ENCODE data around the gene CA5A. TPM values are rescaled to one million over a fixed set of nuclear protein-coding genes. Genes with fewer than 3 reads are reported as not detected.

The CA5A gene
- total RNA-seq, 2 experiments from 2014 or later = not detected

DNA sequence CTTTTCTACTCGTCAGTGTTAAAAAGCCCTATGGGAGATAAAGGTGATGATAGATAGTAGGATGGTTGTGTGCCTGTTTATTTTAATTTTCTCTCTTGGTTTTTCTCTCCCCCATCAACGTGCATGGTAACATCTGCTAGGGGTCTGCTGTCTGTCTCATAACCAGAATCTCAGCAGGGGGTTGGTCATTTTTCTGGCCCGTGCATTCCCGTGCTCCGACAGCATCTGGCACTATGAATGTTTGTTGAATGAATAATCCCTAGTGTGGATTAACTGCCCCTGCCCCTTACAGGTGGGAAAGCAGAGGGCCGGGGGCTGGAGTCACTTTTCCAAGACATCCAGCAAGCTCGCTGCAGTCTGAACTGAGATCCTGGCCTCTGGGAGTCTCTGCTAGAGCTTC is 6.3 kb downstream of the CA5A start:
- no peak for ATAC-seq
- CTCF ChIA-PET = interaction anchor here (1.4 kb wide), 1 partner anchor 32 kb away, joined by 3 read pairs; no protein-coding TSS in a partner anchor
- no peak overlapping the region for H3K27ac Mint-ChIP-seq
- H3K36me3 Mint-ChIP-seq (ENCODE audit: low read depth) = no peaks in the 10 kb centered on the region
- H3K27me3 Mint-ChIP-seq (ENCODE audit: low read depth) = peaks cover 14% of the 10 kb centered on the region
- POLR2A ChIA-PET = no interaction called here
- peaks cover 7% of the 10 kb centered on the region for H3K4me1 Mint-ChIP-seq (ENCODE audit: low read depth)
- DNase-seq = no peak
- H3K9me3 Mint-ChIP-seq (ENCODE audit: insufficient read depth) = no peaks in the 10 kb centered on the region
- no peak overlapping the region for H3K4me3 Mint-ChIP-seq

GRCh38 chr16:87927195-87927562 is 9.2 kb downstream of the CA5A start:
- no peak overlapping the region for H3K27ac Mint-ChIP-seq
- no peak for ATAC-seq
- H3K27me3 Mint-ChIP-seq (ENCODE audit: low read depth) = peaks cover 17% of the 10 kb centered on the region
- POLR2A ChIA-PET = no interaction called here
- no peaks in the 10 kb centered on the region for H3K36me3 Mint-ChIP-seq (ENCODE audit: low read depth)
- DNase-seq = no peak
- no peaks in the 10 kb centered on the region for H3K9me3 Mint-ChIP-seq (ENCODE audit: insufficient read depth)
- CTCF ChIA-PET = interaction anchor here (1.9 kb wide), 1 partner anchor 148 kb away, joined by 7 read pairs; no protein-coding TSS in a partner anchor
- H3K4me1 Mint-ChIP-seq (ENCODE audit: low read depth) = peaks cover 7% of the 10 kb centered on the region
- H3K4me3 Mint-ChIP-seq = no peak overlapping the region

GRCh38 chr16:87926246-87927194 is 9.8 kb downstream of the CA5A start:
- Mint-ChIP-seq H3K4me1 (ENCODE audit: low read depth) (peaks cover 7% of the 10 kb centered on the region), H3K27ac (no peak overlapping the region), H3K9me3 (ENCODE audit: insufficient read depth) (no peaks in the 10 kb centered on the region), H3K27me3 (ENCODE audit: low read depth) (peaks cover 17% of the 10 kb centered on the region), H3K4me3 (no peak overlapping the region), H3K36me3 (ENCODE audit: low read depth) (no peaks in the 10 kb centered on the region)
- ChIA-PET CTCF (interaction anchor here (1.0 to 2.4 kb wide), 3 partner anchors 31 to 148 kb away, joined by 3 to 8 read pairs (median 7); no protein-coding TSS in a partner anchor), POLR2A (no interaction called here)
- DNase-seq = no peak
- ATAC-seq = no peak

GRCh38 chr16:87924811-87925670 is 11.3 kb downstream of the CA5A start:
- CTCF ChIA-PET = interaction anchor here (2.4 kb wide), 1 partner anchor 75 kb away, joined by 8 read pairs; no protein-coding TSS in a partner anchor
- Mint-ChIP-seq H3K27ac (no peak overlapping the region), H3K4me3 (no peak overlapping the region)

DNA sequence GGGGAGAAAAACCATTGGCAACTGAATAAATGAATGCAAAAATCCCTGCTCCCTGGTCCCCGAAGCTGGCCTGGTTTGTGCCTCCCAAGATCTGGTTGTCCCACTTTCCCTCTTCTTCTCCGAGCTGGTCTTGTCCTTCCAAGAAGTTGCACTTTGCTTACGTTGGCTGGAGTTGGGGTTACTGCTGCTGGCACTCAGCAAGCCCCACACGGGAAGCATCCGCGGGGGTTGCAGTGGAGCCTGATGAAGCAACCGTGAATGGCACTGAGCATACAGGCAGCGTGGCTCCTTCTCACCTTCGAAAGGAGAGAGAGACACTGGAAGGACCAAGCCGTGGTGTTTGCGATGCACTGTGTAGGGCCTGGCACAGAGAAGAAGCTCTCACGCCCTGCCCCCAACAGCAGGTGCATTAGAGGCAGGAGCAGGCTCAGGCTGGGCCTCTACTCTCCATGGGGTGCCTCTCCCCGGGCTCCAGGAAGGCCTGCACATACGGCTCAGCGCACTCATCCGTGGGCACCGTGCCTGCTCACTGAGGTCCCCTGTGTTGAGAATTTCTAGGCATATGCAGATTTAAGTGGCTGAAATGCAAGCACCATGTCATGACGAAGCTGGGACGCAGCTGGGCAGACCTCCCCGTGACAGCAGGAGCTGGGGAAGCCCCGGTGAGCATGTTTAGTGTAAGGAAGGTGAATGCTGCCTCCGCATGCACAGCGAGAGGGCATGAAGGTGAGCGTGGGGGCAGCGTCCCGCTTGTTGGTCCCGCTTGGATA is 12.1 kb downstream of the CA5A start:
- POLR2A ChIA-PET = interaction anchor here (0.6 kb wide), 1 partner anchor 73 kb away, joined by 3 read pairs; no protein-coding TSS in a partner anchor
- Mint-ChIP-seq H3K27me3 (ENCODE audit: low read depth) (peaks cover 17% of the 10 kb centered on the region), H3K27ac (no peak overlapping the region), H3K4me1 (ENCODE audit: low read depth) (peaks cover 7% of the 10 kb centered on the region), H3K4me3 (no peak overlapping the region), H3K9me3 (ENCODE audit: insufficient read depth) (no peaks in the 10 kb centered on the region), H3K36me3 (ENCODE audit: low read depth) (no peaks in the 10 kb centered on the region)
- CTCF ChIA-PET = interaction anchor here (2.4 kb wide), 1 partner anchor 74 kb away, joined by 8 read pairs; no protein-coding TSS in a partner anchor
- ATAC-seq (no peak), DNase-seq (no peak)

More at GRCh38 chr16:87924811-87925670, 11.3 kb downstream of the CA5A start:
- DNase-seq = no peak
- peaks cover 7% of the 10 kb centered on the region for H3K4me1 Mint-ChIP-seq (ENCODE audit: low read depth)
- ATAC-seq = no peak
- H3K27me3 Mint-ChIP-seq (ENCODE audit: low read depth) = peaks cover 17% of the 10 kb centered on the region
- POLR2A ChIA-PET = interaction anchor here (0.6 kb wide), 1 partner anchor 73 kb away, joined by 3 read pairs; no protein-coding TSS in a partner anchor
- no peaks in the 10 kb centered on the region for H3K36me3 Mint-ChIP-seq (ENCODE audit: low read depth)
- no peaks in the 10 kb centered on the region for H3K9me3 Mint-ChIP-seq (ENCODE audit: insufficient read depth)

- no peak overlapping the region for H3K4me3 Mint-ChIP-seq
- CTCF ChIA-PET = no interaction called here
- POLR2A ChIA-PET = no interaction called here
- no peaks in the 10 kb centered on the region for H3K36me3 Mint-ChIP-seq (ENCODE audit: low read depth)
- DNase-seq (no peak), ATAC-seq (no peak)
- peaks cover 7% of the 10 kb centered on the region for H3K4me1 Mint-ChIP-seq (ENCODE audit: low read depth)
- H3K27me3 Mint-ChIP-seq (ENCODE audit: low read depth) = peaks cover 21% of the 10 kb centered on the region
- no peaks in the 10 kb centered on the region for H3K9me3 Mint-ChIP-seq (ENCODE audit: insufficient read depth)
- no peak overlapping the region for H3K27ac Mint-ChIP-seq
Observed at GRCh38 chr16:87922250-87922871, 14.0 kb downstream of the CA5A start.

DNA sequence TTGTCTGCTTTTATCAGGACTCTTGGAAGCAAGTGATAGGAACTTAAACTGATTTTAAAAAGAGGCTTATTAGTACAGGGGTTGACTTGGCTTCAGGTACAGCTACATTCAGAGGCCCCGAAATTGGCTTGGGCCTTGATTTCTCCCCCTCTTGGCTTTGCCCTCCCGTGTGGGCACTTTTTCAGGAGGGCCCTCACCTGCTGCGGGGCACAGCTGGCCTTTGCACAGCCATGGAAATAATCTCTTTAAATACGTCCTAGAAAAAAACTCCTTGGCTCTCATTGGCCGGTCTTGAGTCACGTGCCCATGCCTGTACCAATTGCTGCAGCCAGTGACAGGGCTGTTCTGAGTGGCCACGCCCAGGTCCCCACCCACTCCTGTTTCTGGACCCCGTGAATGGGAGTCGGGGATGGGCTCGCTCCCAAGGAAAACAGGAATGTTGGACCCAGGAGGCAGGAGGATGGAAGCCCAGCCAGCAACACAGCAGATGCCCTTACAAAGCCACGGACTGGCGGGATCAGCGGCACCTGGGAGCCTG is 15.0 kb downstream of the CA5A start:
- Mint-ChIP-seq H3K27ac (no peak overlapping the region), H3K36me3 (ENCODE audit: low read depth) (no peaks in the 10 kb centered on the region), H3K9me3 (ENCODE audit: insufficient read depth) (no peaks in the 10 kb centered on the region), H3K4me1 (ENCODE audit: low read depth) (peaks cover 2% of the 10 kb centered on the region), H3K27me3 (ENCODE audit: low read depth) (peaks cover 18% of the 10 kb centered on the region), H3K4me3 (no peak overlapping the region)
- ChIA-PET POLR2A (no interaction called here), CTCF (no interaction called here)
- DNase-seq = no peak
- ATAC-seq = no peak

GRCh38 chr16:87919681-87919994 is 16.7 kb downstream of the CA5A start:
- Mint-ChIP-seq H3K27ac (no peak overlapping the region), H3K9me3 (ENCODE audit: insufficient read depth) (no peaks in the 10 kb centered on the region), H3K36me3 (ENCODE audit: low read depth) (no peaks in the 10 kb centered on the region), H3K27me3 (ENCODE audit: low read depth) (peaks cover 6% of the 10 kb centered on the region), H3K4me1 (ENCODE audit: low read depth) (no peaks in the 10 kb centered on the region), H3K4me3 (no peak overlapping the region)
- CTCF ChIA-PET = no interaction called here
- ATAC-seq (no peak), DNase-seq (no peak)
- POLR2A ChIA-PET = no interaction called here

DNA sequence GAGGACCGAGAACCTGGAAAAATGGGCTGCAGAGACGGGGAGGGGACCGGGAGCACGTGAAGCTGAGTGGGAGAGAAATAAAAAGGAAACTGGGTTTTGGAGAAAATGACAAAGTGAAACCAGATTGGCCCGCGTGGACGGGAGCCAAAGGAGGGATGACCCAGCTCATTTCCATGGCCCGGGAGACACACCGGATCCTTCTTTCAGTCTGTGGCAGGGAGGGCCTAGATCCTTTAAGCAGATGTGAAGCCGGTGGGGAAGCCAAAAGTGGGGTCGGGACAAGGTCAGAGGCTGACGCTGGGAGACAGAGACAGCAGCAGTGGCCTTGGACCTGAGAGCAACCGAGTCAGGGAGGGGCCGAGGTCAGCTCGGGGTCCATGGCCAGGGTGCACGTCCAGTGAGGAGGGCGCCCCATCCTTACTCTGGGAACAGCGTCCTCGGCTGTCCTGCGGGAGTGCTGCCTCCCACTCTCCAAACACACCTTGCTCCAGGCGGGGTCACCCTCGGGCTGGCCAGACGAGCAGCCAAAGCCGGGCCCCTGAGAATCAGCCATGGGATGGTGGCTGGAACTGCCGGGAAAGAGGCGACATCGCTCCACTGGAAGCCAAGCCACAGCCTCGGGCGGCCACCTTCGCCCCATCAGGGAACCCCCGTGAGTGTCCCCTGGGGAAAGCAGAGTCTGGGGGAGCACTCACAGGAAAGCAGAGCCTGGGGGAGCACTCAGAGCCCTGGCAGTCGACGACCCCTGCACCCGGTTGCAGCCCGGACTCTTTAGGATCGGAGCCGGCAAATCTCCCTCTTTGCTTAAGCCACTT is 17.3 kb downstream of the CA5A start:
- Mint-ChIP-seq H3K4me3 (no peak overlapping the region), H3K4me1 (ENCODE audit: low read depth) (no peaks in the 10 kb centered on the region), H3K36me3 (ENCODE audit: low read depth) (no peaks in the 10 kb centered on the region), H3K9me3 (ENCODE audit: insufficient read depth) (no peaks in the 10 kb centered on the region), H3K27ac (no peak overlapping the region), H3K27me3 (ENCODE audit: low read depth) (peaks cover 6% of the 10 kb centered on the region)
- no peak for DNase-seq
- CTCF ChIA-PET = no interaction called here
- no peak for ATAC-seq
- POLR2A ChIA-PET = no interaction called here

- H3K4me1 Mint-ChIP-seq (ENCODE audit: low read depth) = no peaks in the 10 kb centered on the region
- H3K4me3 Mint-ChIP-seq = no peak overlapping the region
- H3K27ac Mint-ChIP-seq = no peak overlapping the region
- H3K36me3 Mint-ChIP-seq (ENCODE audit: low read depth) = no peaks in the 10 kb centered on the region
- no peaks in the 10 kb centered on the region for H3K9me3 Mint-ChIP-seq (ENCODE audit: insufficient read depth)
- peaks cover 6% of the 10 kb centered on the region for H3K27me3 Mint-ChIP-seq (ENCODE audit: low read depth)
- ATAC-seq (no peak), DNase-seq (no peak)
- CTCF ChIA-PET = interaction anchor here (0.7 kb wide), 1 partner anchor 68 kb away, joined by 3 read pairs; no protein-coding TSS in a partner anchor
- POLR2A ChIA-PET = no interaction called here
Observed at GRCh38 chr16:87918338-87918737, 18.0 kb downstream of the CA5A start.

Data from activated CD8-positive, alpha-beta T cell treated with anti-CD3 and anti-CD28 coated beads, Interleukin-2, amount 10 ng/mL, durations not matched to agents 7 days and 5 days (primary cell).